GM12875 (cell line): Measurements from ENCODE around the gene NAPG.
"Not testable (repeated sequence)": the region's sequence is repeated elsewhere in the genome, so short reads cannot be mapped to it uniquely, and the experiment has no call there.

Experiments used
- H3K4me3 ChIP-seq: one replicate; pipeline ENCODE4 v1.5.1; 2011; ENCODE audit warnings: low read depth, low read length, control low read depth
- CTCF ChIP-seq: IDR thresholded peaks from 2 replicates; pipeline ENCODE4 v1.5.1; 2011; ENCODE audit warnings: low read depth, mild to moderate bottlenecking, control low read depth, inconsistent platforms, low read length, moderate library complexity, borderline replicate concordance; ENCODE audit not compliant: insufficient read depth

The NAPG gene

GRCh38 chr18:10585260-10585659 is 59.4 kb downstream of the NAPG start:
- TF ChIP-seq CTCF, result no peak
- H3K4me3 ChIP-seq, result no peak overlapping the region

GRCh38 chr18:10588975-10589374 is 63.1 kb downstream of the NAPG start:
- TF ChIP-seq CTCF, result no peak
- H3K4me3 ChIP-seq, result no peak overlapping the region

- H3K4me3 ChIP-seq, result no peak overlapping the region
- no peak for TF ChIP-seq CTCF
Measured at GRCh38 chr18:10590412-10590811, 64.6 kb downstream of the NAPG start.

GRCh38 chr18:10591896-10592295 is 66.1 kb downstream of the NAPG start:
- H3K4me3 ChIP-seq, result no peak overlapping the region
- TF ChIP-seq CTCF, result no peak

GRCh38 chr18:10593366-10594022 is 67.7 kb downstream of the NAPG start:
- not testable (repeated sequence) for H3K4me3 ChIP-seq

GRCh38 chr18:10595917-10596316 is 70.1 kb downstream of the NAPG start:
- not testable (repeated sequence) for H3K4me3 ChIP-seq

- not testable (repeated sequence) for H3K4me3 ChIP-seq
Measured at GRCh38 chr18:10597695-10598094, 71.9 kb downstream of the NAPG start.

GRCh38 chr18:10600701-10601100 is 74.9 kb downstream of the NAPG start:
- H3K4me3 ChIP-seq, result not testable (repeated sequence)
